ENCODE measurements around the gene ZP1.

Gene ZP1

DNA sequence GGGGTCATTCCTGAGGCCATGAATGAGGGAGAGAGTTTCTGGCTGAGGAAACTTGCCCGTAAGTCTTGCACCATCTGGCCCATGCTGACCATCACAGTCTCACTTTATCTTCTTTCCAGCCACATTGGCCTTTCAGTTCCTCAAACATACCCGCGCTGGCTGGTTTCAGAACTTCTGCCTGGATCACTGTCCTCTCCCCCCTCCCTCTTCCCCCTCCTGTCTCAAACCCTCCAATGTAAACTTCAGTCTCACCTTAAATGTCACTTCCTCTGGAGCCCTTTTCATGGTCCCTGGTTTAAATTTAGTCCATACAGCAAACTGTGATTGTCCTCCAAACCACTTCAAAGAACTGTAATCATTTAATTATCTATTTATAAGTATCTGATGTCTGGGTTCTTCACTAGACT, 42.9 kb downstream of the ZP1 start:
- DNase-seq (ENCODE audit: low spot score): no peak

DNA sequence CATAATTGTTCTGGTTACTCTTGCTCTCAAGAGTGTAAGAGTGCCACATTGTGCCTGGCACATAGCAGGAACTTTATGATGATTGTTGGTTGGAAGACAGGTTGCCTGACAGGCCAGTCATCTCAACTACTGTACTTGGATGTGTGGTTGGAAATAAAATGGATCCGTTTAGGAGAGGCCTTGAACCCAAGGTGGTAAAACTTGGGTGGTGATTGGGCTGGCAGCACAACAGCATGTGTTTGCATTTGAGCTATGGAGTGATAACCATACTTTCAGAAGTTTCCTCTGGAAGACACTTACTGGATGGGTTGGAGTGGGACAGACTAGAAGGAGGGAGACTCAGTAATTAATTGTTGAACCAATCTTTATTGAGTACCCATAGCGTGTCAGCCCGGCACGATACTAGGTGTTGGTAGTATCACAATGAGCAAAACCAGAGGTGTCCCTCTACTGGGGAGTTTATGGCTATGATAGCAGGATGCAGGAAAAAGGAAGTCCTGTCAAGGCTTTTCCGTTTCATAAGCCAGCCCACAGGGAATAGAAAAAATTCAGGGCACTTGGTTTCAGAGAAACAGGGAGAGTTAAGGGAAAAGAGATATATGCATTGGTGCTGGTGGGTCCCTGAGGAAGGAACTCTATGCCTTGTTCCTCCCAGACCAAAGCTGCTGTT, 43.5 kb downstream of the ZP1 start:
- DNase-seq (ENCODE audit: low spot score): no peak

GRCh38 chr11:60912223-60912850, 45.0 kb downstream of the ZP1 start:
- no peak for DNase-seq (ENCODE audit: low spot score)

GRCh38 chr11:60912851-60913528, 45.6 kb downstream of the ZP1 start:
- DNase-seq (ENCODE audit: low spot score): no peak

GRCh38 chr11:60913793-60914632, 46.7 kb downstream of the ZP1 start, which contains the start of gene TMEM109:
Gene TMEM109 (plus strand): TSS chr11:60914158. CDS start chr11:60919694, 5,536 bp downstream.
- peak; percentile 95 for DNase-seq (ENCODE audit: low spot score)

DNA sequence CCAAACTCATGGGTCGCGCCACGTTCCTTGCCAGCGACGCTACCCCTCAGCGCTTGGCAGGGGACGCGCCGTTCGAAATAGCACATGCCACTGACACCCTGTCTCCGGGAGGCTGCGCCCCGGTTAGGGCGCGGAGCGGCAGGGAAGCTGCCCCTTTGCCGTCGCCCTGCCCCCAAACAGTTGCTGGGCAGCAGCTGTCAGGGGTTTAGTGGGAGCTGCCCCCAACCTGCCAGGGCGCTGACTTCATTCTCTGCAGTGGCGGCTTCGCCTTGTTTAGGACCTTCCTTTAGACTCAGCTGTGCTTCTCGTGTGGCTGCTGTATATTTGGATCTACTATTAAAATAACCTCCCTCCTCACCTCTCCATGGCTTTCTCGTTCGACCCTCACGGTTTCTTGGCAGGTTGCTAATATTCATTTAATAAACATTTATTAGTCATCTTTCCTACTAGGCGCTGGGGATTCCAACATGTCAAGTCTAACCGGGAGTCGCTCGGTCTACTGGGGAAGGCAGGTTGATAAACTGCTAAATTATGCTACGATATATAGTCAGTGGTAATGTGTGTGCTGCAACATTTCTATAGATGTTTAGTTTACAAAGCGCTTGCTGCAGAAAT, 47.4 kb downstream of the ZP1 start:
- no peak for DNase-seq (ENCODE audit: low spot score)

DNA sequence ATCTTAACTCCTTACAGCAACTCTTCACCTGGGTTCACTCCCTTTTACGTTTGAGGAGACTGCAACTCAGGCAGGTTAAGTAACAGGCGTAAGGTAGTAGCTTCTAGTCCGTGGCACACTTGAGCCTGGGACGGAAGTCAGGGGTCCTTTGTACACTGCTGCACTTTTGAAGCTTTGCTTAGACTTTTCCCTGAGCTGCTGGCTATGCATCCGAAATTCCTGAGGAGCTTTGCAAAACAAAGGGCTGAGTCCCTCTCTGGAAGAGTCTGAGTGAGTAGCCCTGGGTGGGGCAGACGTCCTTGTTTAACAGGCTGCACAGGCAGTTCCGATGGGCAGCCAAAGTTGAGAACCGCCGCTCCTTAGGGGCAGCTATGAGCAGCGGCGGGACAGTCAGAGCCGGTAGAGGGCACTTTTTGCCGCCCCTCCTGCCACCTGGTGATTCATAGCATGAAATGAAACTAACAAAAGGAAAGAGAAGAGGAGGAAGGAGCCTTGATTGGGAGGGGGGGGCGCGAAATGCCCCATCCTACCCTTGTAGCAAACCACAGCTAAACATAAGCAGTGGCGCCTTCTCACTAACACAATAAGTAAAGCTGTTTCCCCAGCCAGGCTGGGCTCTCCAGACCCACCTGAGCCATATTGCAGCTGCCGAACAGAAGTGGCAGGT, 48.0 kb downstream of the ZP1 start:
- no peak for DNase-seq (ENCODE audit: low spot score)

- no peak for DNase-seq (ENCODE audit: low spot score)
Observed at GRCh38 chr11:60916669-60917206, 49.4 kb downstream of the ZP1 start.

- DNase-seq (ENCODE audit: low spot score): no peak
Observed at GRCh38 chr11:60917267-60917666, 49.9 kb downstream of the ZP1 start.

- DNase-seq (ENCODE audit: low spot score): no peak
Observed at GRCh38 chr11:60918251-60918938, 51.1 kb downstream of the ZP1 start.

DNA sequence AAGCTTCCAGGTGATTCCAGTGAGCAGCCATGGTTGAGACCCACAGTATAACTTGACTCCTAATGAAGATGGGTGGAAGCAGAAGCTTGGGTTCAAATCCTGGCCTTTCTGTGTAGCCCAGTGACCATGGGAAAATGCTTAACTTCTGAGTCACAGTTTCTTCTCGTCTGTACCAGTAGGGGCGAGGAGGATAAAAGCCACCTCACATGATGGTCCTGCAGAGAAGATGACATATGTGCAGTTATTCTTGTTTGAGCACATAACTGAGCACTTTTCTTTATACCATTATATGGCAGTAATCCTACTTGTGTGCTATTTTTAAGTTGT, 51.6 kb downstream of the ZP1 start:
- DNase-seq (ENCODE audit: low spot score): no peak

DNA sequence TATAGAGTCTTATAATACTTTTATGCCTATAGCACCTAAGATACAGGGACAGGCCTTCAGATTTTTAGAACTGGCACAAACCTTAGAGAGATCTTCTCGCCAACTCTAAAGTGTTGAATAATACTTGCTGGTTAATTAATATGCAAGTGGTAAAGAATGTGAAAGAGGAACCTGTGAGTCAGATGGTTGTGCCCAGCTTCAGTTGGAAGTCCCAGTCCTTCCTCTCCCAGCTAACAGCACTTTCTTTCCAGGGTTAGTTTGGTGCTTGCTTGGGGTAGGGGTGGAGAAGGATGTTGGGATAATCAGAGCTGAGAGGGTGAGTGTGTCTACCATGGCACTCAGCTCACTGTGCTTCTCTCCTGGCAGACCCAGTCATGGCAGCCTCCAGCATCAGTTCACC, 52.0 kb downstream of the ZP1 start:
- DNase-seq (ENCODE audit: low spot score): no peak

DNA sequence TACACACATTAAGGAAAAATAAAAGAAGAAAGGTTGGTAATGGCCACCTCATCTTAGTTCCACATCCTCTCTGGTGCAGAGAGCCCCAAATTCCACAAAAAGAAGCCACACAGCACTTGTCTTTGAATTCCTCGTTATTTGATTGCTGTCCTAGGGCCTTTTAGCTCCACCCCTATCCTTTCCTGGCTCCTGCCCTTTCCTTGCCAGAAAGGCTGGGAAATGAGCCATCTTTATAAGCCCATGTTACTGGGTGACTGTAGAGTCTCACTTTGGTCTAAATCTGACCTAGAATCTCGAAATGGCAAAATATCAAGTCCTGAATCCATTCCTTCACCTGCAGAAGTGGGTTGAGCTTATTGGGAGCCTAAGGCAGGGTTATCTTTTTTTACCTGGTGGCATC, 52.6 kb downstream of the ZP1 start:
- no peak for DNase-seq (ENCODE audit: low spot score)

GRCh38 chr11:60921259-60921658, 53.9 kb downstream of the ZP1 start:
- DNase-seq (ENCODE audit: low spot score): no peak

DNA sequence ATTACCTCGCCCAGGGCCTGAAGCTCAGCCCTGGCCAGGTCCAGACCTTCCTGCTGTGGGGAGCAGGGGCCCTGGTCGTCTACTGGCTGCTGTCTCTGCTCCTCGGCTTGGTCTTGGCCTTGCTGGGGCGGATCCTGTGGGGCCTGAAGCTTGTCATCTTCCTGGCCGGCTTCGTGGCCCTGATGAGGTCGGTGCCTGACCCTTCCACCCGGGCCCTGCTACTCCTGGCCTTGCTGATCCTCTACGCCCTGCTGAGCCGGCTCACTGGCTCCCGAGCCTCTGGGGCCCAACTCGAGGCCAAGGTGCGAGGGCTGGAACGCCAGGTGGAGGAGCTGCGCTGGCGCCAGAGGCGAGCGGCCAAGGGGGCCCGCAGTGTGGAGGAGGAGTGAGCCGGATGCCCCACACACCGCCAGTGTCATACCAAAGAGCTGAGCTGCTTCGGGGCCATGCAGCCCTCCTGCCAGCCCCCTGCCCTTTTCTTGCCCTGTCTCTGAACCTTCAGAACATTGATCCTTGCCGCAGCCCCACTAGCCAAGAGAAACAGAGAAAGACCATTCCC, 54.5 kb downstream of the ZP1 start:
- no peak for DNase-seq (ENCODE audit: low spot score)

- DNase-seq (ENCODE audit: low spot score): no peak
Observed at GRCh38 chr11:60922906-60923305, 55.6 kb downstream of the ZP1 start.

DNA sequence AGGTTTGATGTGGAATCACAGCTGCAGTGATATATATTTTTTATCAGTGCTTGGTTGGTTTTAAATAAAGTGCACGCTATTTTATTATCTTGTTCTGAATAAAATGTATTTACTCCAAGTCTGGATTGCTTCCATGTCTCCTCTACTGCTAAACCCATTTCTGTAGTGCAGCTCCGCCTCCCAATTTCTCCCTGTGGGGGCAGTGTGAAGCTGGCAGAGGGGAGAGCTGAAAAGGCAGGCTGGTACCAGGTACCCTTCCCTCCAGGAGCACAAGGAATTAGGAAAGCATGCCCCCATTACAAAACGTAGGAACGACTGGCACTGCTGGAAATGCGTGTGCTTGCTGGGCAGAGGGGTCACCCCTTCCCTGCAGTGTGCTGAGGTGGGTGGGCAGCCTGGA, 56.0 kb downstream of the ZP1 start:
- no peak for DNase-seq (ENCODE audit: low spot score)

- no peak for DNase-seq (ENCODE audit: low spot score)
Observed at GRCh38 chr11:60923800-60924109, 56.4 kb downstream of the ZP1 start.

DNA sequence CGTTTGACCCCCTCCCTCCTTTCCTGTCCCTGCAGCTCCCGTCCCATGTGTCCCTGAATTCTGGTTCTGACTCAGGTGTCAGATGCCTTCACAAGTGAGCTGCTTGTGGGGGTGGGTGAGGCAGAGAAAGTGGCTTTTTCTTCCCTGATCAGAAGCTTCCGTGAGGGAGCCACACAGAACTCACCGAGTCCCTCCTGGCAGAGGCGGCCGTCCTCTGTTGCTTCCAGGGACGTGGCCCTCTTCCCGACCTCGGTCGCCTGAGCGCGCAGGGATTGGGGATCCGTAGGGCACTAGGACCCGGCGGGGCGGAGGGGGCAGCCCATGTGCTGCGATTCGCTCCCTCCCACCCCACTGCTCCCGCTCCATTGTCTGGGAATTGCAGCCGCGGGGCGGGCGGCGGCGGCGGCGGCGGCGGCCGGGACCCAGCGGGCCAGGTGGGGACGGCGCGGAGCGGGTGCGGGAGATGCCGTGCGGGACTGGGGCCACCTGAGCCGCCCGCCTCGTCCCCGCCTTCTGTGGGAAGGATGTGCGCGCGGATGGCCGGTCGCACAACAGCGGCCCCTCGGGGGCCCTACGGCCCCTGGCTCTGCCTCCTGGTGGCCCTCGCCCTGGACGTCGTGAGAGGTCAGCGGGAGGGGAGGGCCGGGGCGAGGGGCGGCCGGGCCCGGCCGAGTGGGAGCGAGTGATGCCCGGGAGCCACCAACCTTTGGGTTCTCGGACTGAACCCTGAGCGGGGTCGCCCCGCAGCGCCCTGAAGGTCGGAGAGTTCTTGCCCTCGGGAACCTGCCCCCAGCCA, 57.0 kb downstream of the ZP1 start, which contains the start of gene TMEM132A:
TMEM132A (plus strand) TSS at position 351 of the 796 bp plus-strand sequence; CDS start at position 525, 174 bp downstream.
- DNase-seq (ENCODE audit: low spot score): peak; percentile 73
